Activated effector memory CD4-positive, alpha-beta T cell treated with anti-CD3 and anti-CD28 coated beads, Interleukin-2, amount 50 U/mL, for 16 hours (primary cell): ENCODE measurements around the gene SLC41A2.

Experiments
- DNase-seq: peaks from one replicate; pipeline ENCODE4 v3.0.0-alpha.2; 2020

Gene SLC41A2

GRCh38 chr12:104929977-104930376, 28.1 kb downstream of the SLC41A2 start:
- no peak for DNase-seq

GRCh38 chr12:104929368-104929767, 28.7 kb downstream of the SLC41A2 start:
- DNase-seq, result no peak

GRCh38 chr12:104928036-104928745, 29.9 kb downstream of the SLC41A2 start:
- no peak for DNase-seq

GRCh38 chr12:104925501-104925900, 32.6 kb downstream of the SLC41A2 start:
- no peak for DNase-seq

- no peak for DNase-seq
Observed at GRCh38 chr12:104921340-104921739, 36.8 kb downstream of the SLC41A2 start.

- DNase-seq, result no peak
Observed at GRCh38 chr12:104911942-104912341, 46.1 kb downstream of the SLC41A2 start.

GRCh38 chr12:104910196-104910840, 47.8 kb downstream of the SLC41A2 start:
- DNase-seq, result no peak

GRCh38 chr12:104909761-104910160, 48.3 kb downstream of the SLC41A2 start:
- DNase-seq, result no peak
